IMR-90 (cell line): Measurements from ENCODE around the gene PRAMEF12. TPM values are rescaled to one million over a fixed set of nuclear protein-coding genes. Genes with fewer than 3 reads are reported as not detected.
A peak's percentile ranks its signal among the peaks of the same experiment; 100 is the strongest.

ENCODE experiments used
- ATAC-seq: fragments of 200-7000 bp; cut with Tn5 transposase; 2 replicates; pipeline ENCODE4 v1.9.1; 2020; ENCODE audit warnings: low read depth, mild to moderate bottlenecking, moderate library complexity
- BruUV-seq: library from RNA; stranded (reverse); fragments of 400-500 nt; replicated peaks from 2 replicates; lab custom pipeline; 2021; lab: Mats Ljungman, UMichigan
- CTCF ChIA-PET: fragments of 300-600 bp; formaldehyde crosslinking; extraction: SDS; loops from one replicate; lab custom pipeline; 2021; ENCODE audit warnings: antibody characterized with exemption; lab: Yijun Ruan, JAX
- POLR2A ChIA-PET: fragments of 300-600 bp; sonication (Branson Sonifier 250); formaldehyde crosslinking; loops from one replicate; lab custom pipeline; 2022; ENCODE audit warnings: antibody characterized with exemption; ENCODE audit not compliant: unreplicated experiment; lab: Charles Lee
- DNase-seq: peaks from one replicate; pipeline ENCODE4 v3.0.0; 2013
- H2AFZ ChIP-seq: replicated peaks from 2 replicates; pipeline ENCODE3; 2013; ENCODE audit warnings: low read length, mild to moderate bottlenecking; ENCODE audit not compliant: poor library complexity
- H2AK5ac ChIP-seq: 2 replicates; pipeline ENCODE4 v1.6.1; 2013; ENCODE audit warnings: low read depth, low read length, inconsistent platforms
- H2AK9ac ChIP-seq: replicated peaks from 2 replicates; pipeline ENCODE3; 2013; ENCODE audit warnings: mild to moderate bottlenecking, low read depth, low read length, moderate library complexity; ENCODE audit not compliant: poor library complexity
- H2BK120ac ChIP-seq: 2 replicates; pipeline ENCODE4 v1.6.1; 2013; ENCODE audit warnings: low read depth, low read length, inconsistent platforms
- H2BK15ac ChIP-seq: 3 replicates; pipeline ENCODE4 v1.6.1; 2013; ENCODE audit warnings: low read depth, low read length, inconsistent platforms
- H2BK20ac ChIP-seq: 2 replicates; pipeline ENCODE4 v1.6.1; 2013; ENCODE audit warnings: low read depth, mild to moderate bottlenecking, inconsistent platforms, low read length, moderate library complexity
- H2BK5ac ChIP-seq: 2 replicates; pipeline ENCODE4 v1.6.1; 2013; ENCODE audit warnings: mild to moderate bottlenecking, low read depth, low read length, inconsistent platforms; ENCODE audit not compliant: poor library complexity, severe bottlenecking
- H3K14ac ChIP-seq: replicated peaks from 2 replicates; pipeline ENCODE4 v1.6.1; 2013; ENCODE audit warnings: low read depth, low read length, inconsistent platforms
- H3K18ac ChIP-seq: 2 replicates; pipeline ENCODE4 v1.6.1; 2013; ENCODE audit warnings: low read depth, low read length, control low read depth
- H3K23ac ChIP-seq: 2 replicates; pipeline ENCODE4 v1.6.1; 2013; ENCODE audit warnings: low read depth, low read length, inconsistent platforms
- H3K27ac ChIP-seq: 2 replicates; pipeline ENCODE4 v1.5.1; 2013; ENCODE audit warnings: mild to moderate bottlenecking, control low read depth, low read length; ENCODE audit not compliant: insufficient read depth
- H3K27me3 ChIP-seq: 2 replicates; pipeline ENCODE4 v1.6.1; 2013; ENCODE audit warnings: low read length; ENCODE audit not compliant: control insufficient read depth, insufficient read depth
- H3K36me3 ChIP-seq: 2 replicates; pipeline ENCODE4 v1.6.1; 2013; ENCODE audit warnings: low read length, mixed read lengths; ENCODE audit not compliant: control insufficient read depth, insufficient read depth
- H3K4ac ChIP-seq: 2 replicates; pipeline ENCODE4 v1.6.1; 2013; ENCODE audit warnings: low read depth, low read length, inconsistent platforms
- H3K4me1 ChIP-seq: 2 replicates; pipeline ENCODE4 v1.6.1; 2013; ENCODE audit warnings: low read length, mixed read lengths; ENCODE audit not compliant: control insufficient read depth, insufficient read depth
- H3K4me2 ChIP-seq: 2 replicates; pipeline ENCODE4 v1.6.1; 2013; ENCODE audit warnings: low read depth, mild to moderate bottlenecking, control low read depth, low read length, moderate library complexity
- H3K4me3 ChIP-seq: 2 replicates; pipeline ENCODE4 v1.5.1; 2013; ENCODE audit warnings: low read depth, mild to moderate bottlenecking, control low read depth, low read length, moderate library complexity; ENCODE audit not compliant: insufficient read depth
- H3K56ac ChIP-seq: 2 replicates; pipeline ENCODE4 v1.6.1; 2013; ENCODE audit warnings: low read length, inconsistent platforms; ENCODE audit not compliant: insufficient read depth; ENCODE audit errors: extremely low read depth
- H3K79me1 ChIP-seq, 2 experiments: 2 replicates each; pipeline ENCODE4 v1.6.1; 2013; ENCODE audit warnings: low read length in 2 of 2, inconsistent platforms in 1 of 2, low read depth in 1 of 2
- H3K9ac ChIP-seq: 2 replicates; pipeline ENCODE4 v1.6.1; 2013; ENCODE audit warnings: low read depth, low read length, control low read depth
- H3K9me1 ChIP-seq: 2 replicates; pipeline ENCODE4 v1.6.1; 2013; ENCODE audit warnings: low read length, inconsistent platforms; ENCODE audit not compliant: insufficient read depth
- H3K9me3 ChIP-seq: 2 replicates; pipeline ENCODE4 v1.6.1; 2013; ENCODE audit warnings: low read length; ENCODE audit not compliant: control insufficient read depth, insufficient read depth
- H4K20me1 ChIP-seq: 2 replicates; pipeline ENCODE4 v1.6.1; 2013; ENCODE audit warnings: low read length, inconsistent platforms; ENCODE audit not compliant: insufficient read depth
- H4K5ac ChIP-seq: 2 replicates; pipeline ENCODE4 v1.6.1; 2013; ENCODE audit warnings: mild to moderate bottlenecking, low read depth, low read length, control low read depth
- H4K8ac ChIP-seq, 2 experiments: 2 replicates each; pipeline ENCODE4 v1.6.1; 2013; ENCODE audit warnings: low read depth in 2 of 2, low read length in 2 of 2, control low read depth in 1 of 2, inconsistent platforms in 1 of 2
- H4K91ac ChIP-seq: 2 replicates; pipeline ENCODE4 v1.6.1; 2013; ENCODE audit warnings: low read depth, low read length, inconsistent platforms; ENCODE audit not compliant: insufficient read depth
- BHLHE40 ChIP-seq: fragments of 150-350 bp; IDR thresholded peaks from 2 replicates; pipeline ENCODE4 v1.6.1; 2016; ENCODE audit warnings: mild to moderate bottlenecking, low read depth, low read length
- CEBPB ChIP-seq: IDR thresholded peaks from 2 replicates; pipeline ENCODE4 v1.6.1; 2012; ENCODE audit warnings: low read depth, low read length, improper control_type of control experiment
- CHD1 ChIP-seq: IDR thresholded peaks from 2 replicates; pipeline ENCODE4 v1.6.1; 2012; ENCODE audit warnings: low read depth, low read length, improper control_type of control experiment
- ELK1 ChIP-seq: fragments of 150-350 bp; IDR thresholded peaks from 2 replicates; pipeline ENCODE4 v1.6.1; 2016; ENCODE audit warnings: low read depth, mild to moderate bottlenecking, low read length, moderate library complexity, borderline replicate concordance
- MAZ ChIP-seq: IDR thresholded peaks from 2 replicates; pipeline ENCODE4 v1.6.1; 2012; ENCODE audit warnings: low read depth, mild to moderate bottlenecking, low read length, improper control_type of control experiment, moderate library complexity, borderline replicate concordance
- MXI1 ChIP-seq: IDR thresholded peaks from 2 replicates; pipeline ENCODE4 v1.6.1; 2012; ENCODE audit warnings: low read depth, mild to moderate bottlenecking, low read length, moderate library complexity, borderline replicate concordance
- POLR2A ChIP-seq: IDR thresholded peaks from 2 replicates; pipeline ENCODE4 v1.6.1; 2012; ENCODE audit warnings: mild to moderate bottlenecking, low read depth, low read length
- RCOR1 ChIP-seq: IDR thresholded peaks from 2 replicates; pipeline ENCODE4 v1.6.1; 2012; ENCODE audit warnings: mild to moderate bottlenecking, low read length, improper control_type of control experiment; ENCODE audit not compliant: insufficient replicate concordance
- RFX5 ChIP-seq: IDR thresholded peaks from 2 replicates; pipeline ENCODE4 v1.8.0; 2012; ENCODE audit warnings: low read depth, mild to moderate bottlenecking, low read length, moderate library complexity
- SMC3 ChIP-seq: fragments of 150-350 bp; IDR thresholded peaks from 2 replicates; pipeline ENCODE4 v1.6.1; 2016; ENCODE audit warnings: low read depth, mild to moderate bottlenecking, antibody characterized with exemption, low read length, moderate library complexity
- WGBS, 2 experiments: methylation state at CpG; one replicate each; pipeline versions ENCODE4 v1.1.5 to v1.1.7; 2013; ENCODE audit warnings: missing lambda C conversion rate in 2 of 2; ENCODE audit not compliant: insufficient read length in 1 of 2; ENCODE audit errors: extremely low coverage in 2 of 2; 5-methylcytosine and 5-hydroxymethylcytosine counted together
- dilution Hi-C: fragments of 300-500 bp; cut with HindIII; formaldehyde crosslinking; loops from one replicate; pipeline ENCODE4 v1.14.3; 2018; ENCODE audit warnings: low sequenced_read_pairs; ENCODE audit not compliant: unreplicated experiment
- in situ Hi-C: fragments of 300-500 bp; cut with MboI; formaldehyde crosslinking; loops from 3 replicates; pipeline ENCODE4 v1.14.3; 2019; ENCODE audit warnings: low sequenced_read_pairs, inconsistent platforms, mixed read lengths
- intact Hi-C: fragments of 100-400 bp; cut with micrococcal nuclease; formaldehyde crosslinking; loops from 2 replicates; pipeline ENCODE4 v1.10.0; 2022
- polyA plus RNA-seq, 3 experiments: library from polyadenylated mRNA; depleted of rRNA; stranded (reverse); fragments of >200 nt; gene quantifications; 2 replicates each; pipeline ENCODE4 v1.2.3, GENCODE V29; 2012; ENCODE audit warnings: low replicate concordance in 1 of 3
- total RNA-seq: library from RNA; depleted of rRNA; stranded (reverse); fragments of >200 nt; gene quantifications from 2 replicates; pipeline ENCODE4 v1.2.3, GENCODE V29; 2012
- TF ChIP-seq, protein P1 (sequence below): conservative IDR thresholded peaks from 2 replicates; pipeline ENCODE4 v1.5.1; 2012; ENCODE audit warnings: mild to moderate bottlenecking, low read depth, low read length, improper control_type of control experiment

Gene PRAMEF12
- total and polyA plus RNA-seq, 2 of the 4 experiments (the other 2 are of a cell fraction), result not detected

- no peak overlapping the region for H3K4me3 ChIP-seq
- H3K18ac ChIP-seq, result no peak overlapping the region
- no peak overlapping the region for H3K56ac ChIP-seq
- intact Hi-C loops, result no loop called here
- H4K8ac ChIP-seq, result no peak overlapping the region
- peak overlapping the region; percentile 23 for H2AFZ ChIP-seq
- TF ChIP-seq ELK1 (no peak), POLR2A (no peak), SMC3 (no peak), RFX5 (no peak), CHD1 (no peak), MXI1 (no peak), RCOR1 (no peak), CEBPB (no peak), BHLHE40 (no peak), MAZ (no peak)
- TF ChIP-seq, protein P1, sequence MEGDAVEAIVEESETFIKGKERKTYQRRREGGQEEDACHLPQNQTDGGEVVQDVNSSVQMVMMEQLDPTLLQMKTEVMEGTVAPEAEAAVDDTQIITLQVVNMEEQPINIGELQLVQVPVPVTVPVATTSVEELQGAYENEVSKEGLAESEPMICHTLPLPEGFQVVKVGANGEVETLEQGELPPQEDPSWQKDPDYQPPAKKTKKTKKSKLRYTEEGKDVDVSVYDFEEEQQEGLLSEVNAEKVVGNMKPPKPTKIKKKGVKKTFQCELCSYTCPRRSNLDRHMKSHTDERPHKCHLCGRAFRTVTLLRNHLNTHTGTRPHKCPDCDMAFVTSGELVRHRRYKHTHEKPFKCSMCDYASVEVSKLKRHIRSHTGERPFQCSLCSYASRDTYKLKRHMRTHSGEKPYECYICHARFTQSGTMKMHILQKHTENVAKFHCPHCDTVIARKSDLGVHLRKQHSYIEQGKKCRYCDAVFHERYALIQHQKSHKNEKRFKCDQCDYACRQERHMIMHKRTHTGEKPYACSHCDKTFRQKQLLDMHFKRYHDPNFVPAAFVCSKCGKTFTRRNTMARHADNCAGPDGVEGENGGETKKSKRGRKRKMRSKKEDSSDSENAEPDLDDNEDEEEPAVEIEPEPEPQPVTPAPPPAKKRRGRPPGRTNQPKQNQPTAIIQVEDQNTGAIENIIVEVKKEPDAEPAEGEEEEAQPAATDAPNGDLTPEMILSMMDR, result no peak
- H3K9me3 ChIP-seq, result peaks cover 18% of the 10 kb centered on the region
- no peak overlapping the region for H3K23ac ChIP-seq
- H3K36me3 ChIP-seq, result no peaks in the 10 kb centered on the region
- no peak overlapping the region for H3K14ac ChIP-seq
- in situ Hi-C loops, result no loop called here
- no peaks in the 10 kb centered on the region for H3K9me1 ChIP-seq
- no TSS peak for BruUV-seq
- H3K4ac ChIP-seq, result no peak overlapping the region
- H2BK5ac ChIP-seq, result no peak overlapping the region
- no peaks in the 10 kb centered on the region for H3K4me1 ChIP-seq
- H4K5ac ChIP-seq, result no peak overlapping the region
- no peak overlapping the region for H3K4me2 ChIP-seq
- no peak overlapping the region for H2BK120ac ChIP-seq
- no peak overlapping the region for H3K9ac ChIP-seq
- dilution Hi-C loops, result no loop called here
- H2BK20ac ChIP-seq, result no peak overlapping the region
- no peak overlapping the region for H4K91ac ChIP-seq
- H2AK9ac ChIP-seq, result no peak overlapping the region
- no peak for ATAC-seq
- H3K79me1 ChIP-seq, result no peaks in the 10 kb centered on the region
- H4K20me1 ChIP-seq, result no peaks in the 10 kb centered on the region
- no peak overlapping the region for H2AK5ac ChIP-seq
- WGBS, 2 experiments, result 43% methylated on average over 1 of the region's 2 CpGs; no CpG with 5 or more reads in 1 of the 2 experiments
- CTCF ChIA-PET, result interaction anchor here (0.7 kb wide), 1 partner anchor 8 kb away, joined by 3 read pairs; no protein-coding TSS in a partner anchor
- no peaks in the 10 kb centered on the region for H3K27me3 ChIP-seq
- POLR2A ChIA-PET, result no interaction called here
- no peak for DNase-seq
- H2BK15ac ChIP-seq, result no peak overlapping the region
- no peak overlapping the region for H3K27ac ChIP-seq
These were observed 17.3 kb upstream of the PRAMEF12 start for GRCh38 chr1:12756273-12756672.
